Cardiac muscle cell (in vitro differentiated cells and primary cell): ENCODE measurements around the gene TM9SF1. TPM values are rescaled to one million over a fixed set of nuclear protein-coding genes. Genes with fewer than 3 reads are reported as not detected.

Source experiments
- DNase-seq, 2 donors: peaks; one replicate each; pipeline versions ENCODE4 v3.0.0 to v3.0.0-alpha.2; 2010 to 2017; ENCODE audit warnings: low read depth in 1 of 2, low spot score in 1 of 2
- H3K27ac ChIP-seq: fragments of 200-600 bp; sonication (generic); 2 replicates; pipeline ENCODE4 v1.5.1; 2016
- H3K27me3 ChIP-seq: fragments of 200-600 bp; sonication (generic); 2 replicates; pipeline ENCODE4 v1.6.0; 2016; ENCODE audit warnings: control low read depth
- H3K36me3 ChIP-seq: fragments of 200-600 bp; sonication (generic); 2 replicates; pipeline ENCODE4 v1.5.1; 2016; ENCODE audit warnings: control low read depth
- H3K4me1 ChIP-seq: fragments of 200-600 bp; sonication (generic); 2 replicates; pipeline ENCODE4 v1.8.1; 2017; ENCODE audit warnings: low read depth, mild to moderate bottlenecking, mixed run types
- H3K4me3 ChIP-seq: fragments of 200-600 bp; sonication (generic); 2 replicates; pipeline ENCODE4 v1.5.1; 2016; ENCODE audit warnings: mild to moderate bottlenecking
- H3K9me3 ChIP-seq: fragments of 200-600 bp; sonication (generic); 2 replicates; pipeline ENCODE4 v1.5.1; 2017; ENCODE audit warnings: low read depth, mild to moderate bottlenecking, control low read depth
- polyA plus RNA-seq: library from polyadenylated mRNA; unstranded; fragments of >200 nt; fragmentation: Nextera tagmentation; extraction: Ambion mirVana; gene quantifications from 2 replicates; pipeline ENCODE4 v1.2.1, GENCODE V29; 2016
- total RNA-seq: library from RNA; depleted of rRNA; stranded (reverse); fragments of >200 nt; gene quantifications from 2 replicates; pipeline ENCODE4 v1.2.3, GENCODE V29; 2016
- TF ChIP-seq, protein P1 (sequence below): IDR thresholded peaks from 2 replicates; pipeline ENCODE4 v1.5.1; 2012; ENCODE audit warnings: low read depth, mild to moderate bottlenecking, low read length

TM9SF1 gene
- total and polyA plus RNA-seq, 2 experiments from 2014 or later, result 40.2 to 65.3 TPM

DNA sequence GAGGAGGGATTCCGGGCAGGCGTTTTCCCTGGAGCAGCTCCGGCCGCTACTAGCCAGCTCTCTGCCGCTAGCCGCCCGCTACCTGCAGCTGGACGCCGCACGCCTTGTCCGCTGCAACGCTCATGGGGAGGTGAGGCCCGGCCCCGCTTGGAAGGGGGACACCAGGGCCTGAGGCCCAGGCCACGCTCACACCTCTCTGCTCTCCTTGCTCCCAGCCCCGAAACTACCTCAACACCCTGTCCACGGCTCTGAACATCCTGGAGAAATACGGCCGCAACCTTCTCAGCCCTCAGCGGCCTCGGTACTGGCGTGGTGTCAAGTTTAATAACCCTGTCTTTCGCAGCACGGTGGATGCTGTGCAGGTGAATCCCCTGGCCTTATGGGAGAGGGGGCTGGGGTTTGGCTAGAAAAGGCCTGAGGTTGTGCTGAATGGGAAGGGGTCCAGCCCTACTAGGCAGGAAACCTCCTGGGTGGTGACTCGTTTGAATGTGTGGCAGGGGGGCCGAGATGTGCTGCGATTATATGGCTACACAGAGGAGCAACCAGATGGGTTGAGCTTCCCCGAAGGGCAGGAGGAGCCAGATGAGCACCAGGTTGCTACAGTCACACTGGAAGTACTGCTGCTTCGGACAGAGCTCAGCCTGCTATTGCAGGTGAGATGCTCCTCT is 47.3 kb downstream of the TM9SF1 start:
- TF ChIP-seq, protein P1, sequence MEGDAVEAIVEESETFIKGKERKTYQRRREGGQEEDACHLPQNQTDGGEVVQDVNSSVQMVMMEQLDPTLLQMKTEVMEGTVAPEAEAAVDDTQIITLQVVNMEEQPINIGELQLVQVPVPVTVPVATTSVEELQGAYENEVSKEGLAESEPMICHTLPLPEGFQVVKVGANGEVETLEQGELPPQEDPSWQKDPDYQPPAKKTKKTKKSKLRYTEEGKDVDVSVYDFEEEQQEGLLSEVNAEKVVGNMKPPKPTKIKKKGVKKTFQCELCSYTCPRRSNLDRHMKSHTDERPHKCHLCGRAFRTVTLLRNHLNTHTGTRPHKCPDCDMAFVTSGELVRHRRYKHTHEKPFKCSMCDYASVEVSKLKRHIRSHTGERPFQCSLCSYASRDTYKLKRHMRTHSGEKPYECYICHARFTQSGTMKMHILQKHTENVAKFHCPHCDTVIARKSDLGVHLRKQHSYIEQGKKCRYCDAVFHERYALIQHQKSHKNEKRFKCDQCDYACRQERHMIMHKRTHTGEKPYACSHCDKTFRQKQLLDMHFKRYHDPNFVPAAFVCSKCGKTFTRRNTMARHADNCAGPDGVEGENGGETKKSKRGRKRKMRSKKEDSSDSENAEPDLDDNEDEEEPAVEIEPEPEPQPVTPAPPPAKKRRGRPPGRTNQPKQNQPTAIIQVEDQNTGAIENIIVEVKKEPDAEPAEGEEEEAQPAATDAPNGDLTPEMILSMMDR, result no peak
- H3K27ac ChIP-seq, result peak overlapping the region; percentile 35
- peaks cover 29% of the 10 kb centered on the region for H3K36me3 ChIP-seq
- H3K9me3 ChIP-seq, result no peaks in the 10 kb centered on the region
- DNase-seq, result no peak
- peaks cover 10% of the 10 kb centered on the region for H3K4me1 ChIP-seq
- peak overlapping the region; percentile 53 for H3K4me3 ChIP-seq
- H3K27me3 ChIP-seq, result no peaks in the 10 kb centered on the region

DNA sequence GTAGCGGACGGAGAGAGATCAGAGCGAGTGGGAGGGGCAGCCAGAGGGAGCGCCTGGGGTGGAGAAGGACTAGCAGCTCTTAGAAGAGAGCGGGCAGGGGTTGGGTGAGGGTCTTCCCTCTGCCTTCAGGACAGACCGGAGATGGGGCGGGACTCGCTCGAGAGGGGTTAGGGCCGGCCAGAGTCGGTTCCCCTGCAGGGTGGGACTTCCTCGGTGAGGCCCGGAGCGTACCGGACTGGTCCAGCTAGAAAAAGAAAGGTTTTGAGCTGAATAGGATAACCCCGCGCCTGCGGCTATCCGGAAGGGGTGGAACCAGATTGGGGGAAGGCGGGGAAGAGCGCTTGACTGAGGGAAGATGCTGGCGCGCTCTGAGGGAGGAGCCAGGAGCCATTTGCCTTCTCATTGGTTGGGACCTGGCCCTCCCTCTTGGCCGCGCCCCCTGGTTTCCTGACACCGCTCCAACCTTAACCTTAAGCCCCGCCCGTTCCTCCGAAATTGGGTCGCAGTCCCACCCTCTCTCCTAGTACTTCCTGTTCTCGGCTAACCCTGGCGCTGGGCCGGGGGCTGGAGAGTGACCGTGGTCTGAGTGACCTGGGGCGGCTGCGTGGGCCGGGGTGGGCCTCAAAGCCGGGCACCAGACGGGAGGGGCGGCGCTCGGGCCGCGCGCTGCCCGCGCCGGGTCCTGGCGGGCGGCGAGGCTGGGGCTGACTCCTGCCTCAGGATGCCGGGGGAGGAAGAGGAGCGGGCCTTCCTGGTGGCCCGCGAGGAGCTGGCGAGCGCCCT is 48.1 kb downstream of the TM9SF1 start, which contains the start of gene RNF31:
TSS of gene RNF31 (plus strand) at position 521 of the 783 bp plus-strand sequence. CDS start at position 722, 201 bp downstream.
- Histone ChIP-seq H3K27ac (peak within 1 kb of the TSS; percentile 69), H3K36me3 (peaks cover 23% of the 10 kb centered on the region), H3K27me3 (no peaks in the 10 kb centered on the region), H3K4me1 (peaks cover 10% of the 10 kb centered on the region), H3K4me3 (peak within 1 kb of the TSS; percentile 53), H3K9me3 (no peaks in the 10 kb centered on the region)
- peak; percentile 99 for DNase-seq
- TF ChIP-seq, protein P1, result no peak

DNA sequence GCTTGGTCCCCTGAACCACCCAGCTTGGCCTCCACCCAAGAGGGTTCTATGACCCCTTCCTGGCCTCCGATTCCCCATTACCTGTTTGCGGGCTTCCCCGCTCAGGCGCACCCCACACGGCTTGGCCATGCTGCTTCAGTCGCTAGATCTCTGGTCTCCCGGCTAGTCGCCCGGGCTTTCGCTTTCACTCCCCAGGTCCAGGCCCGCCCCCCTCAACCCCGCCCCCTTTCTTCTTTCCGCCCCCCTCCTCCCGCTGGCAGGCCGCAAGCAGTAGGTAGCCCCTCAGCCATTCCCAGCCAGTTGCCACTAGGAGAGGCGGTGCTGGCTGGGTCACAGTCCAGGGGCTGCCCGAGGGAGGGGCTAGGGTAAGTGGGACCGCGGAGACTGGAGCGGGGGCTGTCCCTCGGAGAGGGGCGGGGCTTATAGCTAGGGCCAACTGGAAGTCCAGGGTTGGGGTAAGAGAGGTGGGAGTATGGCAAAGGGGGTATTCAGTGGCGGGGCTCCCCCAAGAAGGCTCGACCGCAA is 48.7 kb downstream of the TM9SF1 start, which contains the start of gene PSME2:
TSS of gene PSME2 (minus strand) at position 158 of the 525 bp plus-strand sequence. CDS start at position 129, 29 bp downstream.
- H3K9me3 ChIP-seq, result no peaks in the 10 kb centered on the region

DNA sequence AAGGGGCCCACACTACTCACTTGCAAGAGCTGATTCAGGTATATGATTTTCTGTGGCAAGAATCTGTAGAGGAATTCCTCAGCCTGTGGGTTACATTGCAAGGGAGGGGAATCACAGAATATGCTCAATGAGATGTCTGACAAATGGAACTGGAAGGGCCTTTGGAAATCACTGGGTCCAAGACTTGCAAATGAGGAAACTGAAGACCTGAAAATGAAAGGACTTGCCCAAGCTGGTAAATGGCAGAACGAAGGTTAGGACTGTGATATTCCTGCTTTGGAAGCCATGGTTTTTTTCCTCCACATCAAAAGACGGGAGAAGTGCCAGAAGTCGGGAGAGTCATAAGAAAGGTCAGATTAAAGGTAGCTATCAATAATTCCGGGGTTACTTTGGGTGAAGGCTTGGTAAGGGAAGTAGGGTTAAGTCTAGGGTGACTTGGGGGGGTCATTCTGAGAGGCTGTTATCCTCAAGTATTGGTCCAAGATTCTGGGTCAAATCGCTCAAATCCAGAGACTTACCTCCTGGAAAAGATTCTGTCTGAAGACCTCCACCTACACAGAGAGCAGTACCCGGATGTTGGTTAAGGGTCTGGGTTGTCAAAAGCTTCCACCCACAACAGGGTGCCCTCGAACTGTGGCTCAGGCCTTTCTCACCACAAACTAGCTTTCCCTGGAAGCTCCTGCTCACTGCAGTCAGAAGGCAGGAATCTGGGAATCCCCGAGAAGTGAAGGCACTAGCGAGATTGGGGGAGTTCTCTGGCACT is 49.4 kb downstream of the TM9SF1 start:
- Histone ChIP-seq H3K4me1 (peaks cover 10% of the 10 kb centered on the region), H3K9me3 (no peaks in the 10 kb centered on the region), H3K4me3 (peak overlapping the region; percentile 53), H3K27me3 (no peaks in the 10 kb centered on the region), H3K36me3 (peaks cover 13% of the 10 kb centered on the region), H3K27ac (peak overlapping the region; percentile 61)
- DNase-seq, result peak in 1 of 2 donors; percentile 6
- TF ChIP-seq, protein P1, result no peak

More for the DNA sequence above, 48.7 kb downstream of the TM9SF1 start, which contains the start of gene PSME2:
- TF ChIP-seq, protein P1, result no peak
- Histone ChIP-seq H3K27me3 (no peaks in the 10 kb centered on the region), H3K4me1 (peaks cover 10% of the 10 kb centered on the region), H3K4me3 (peak within 1 kb of the TSS; percentile 53), H3K36me3 (peaks cover 20% of the 10 kb centered on the region), H3K27ac (peak within 1 kb of the TSS; percentile 69)
- DNase-seq, result peak; percentile 99

DNA sequence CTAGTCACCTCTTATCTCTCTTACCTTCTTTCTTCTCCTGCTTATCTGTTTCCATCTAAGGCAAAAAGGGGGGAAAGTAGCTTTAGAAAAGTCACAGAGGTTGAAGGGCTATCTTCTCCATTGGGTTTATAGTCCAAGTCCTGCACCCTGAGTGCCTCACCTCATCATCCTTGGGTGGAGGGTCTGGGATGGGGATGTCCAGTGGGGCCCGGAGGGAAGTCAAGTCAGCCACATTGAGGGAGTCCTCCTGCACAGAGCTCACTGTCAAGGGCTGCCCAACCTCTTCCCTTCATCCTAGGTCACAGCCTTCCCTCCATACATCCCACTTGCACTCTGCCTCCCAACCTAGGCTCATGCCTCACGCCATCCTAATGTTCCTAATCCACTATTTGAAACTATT is 50.0 kb downstream of the TM9SF1 start:
- H3K27ac ChIP-seq, result no peak overlapping the region
- TF ChIP-seq, protein P1, result no peak
- H3K36me3 ChIP-seq, result peaks cover 7% of the 10 kb centered on the region
- H3K4me3 ChIP-seq, result no peak overlapping the region
- H3K27me3 ChIP-seq, result no peaks in the 10 kb centered on the region
- H3K4me1 ChIP-seq, result peaks cover 10% of the 10 kb centered on the region
- DNase-seq, result no peak
- H3K9me3 ChIP-seq, result no peaks in the 10 kb centered on the region
